Skeletal muscle satellite cell (primary cell): ENCODE results near the gene MICAL3.

Experiments used
- H3K27me3 ChIP-seq: 2 replicates; pipeline ENCODE4 v1.7.0; 2013; ENCODE audit warnings: low read length; ENCODE audit not compliant: control insufficient read depth, insufficient read depth
- H3K36me3 ChIP-seq: 2 replicates; pipeline ENCODE4 v1.7.0; 2013; ENCODE audit warnings: mild to moderate bottlenecking, control low read depth, low read length; ENCODE audit not compliant: insufficient read depth
- H3K4me1 ChIP-seq: 2 replicates; pipeline ENCODE4 v1.7.0; 2013; ENCODE audit warnings: low read length; ENCODE audit not compliant: control insufficient read depth, insufficient read depth
- H3K4me2 ChIP-seq: 2 replicates; pipeline ENCODE4 v1.7.0; 2013; ENCODE audit warnings: mild to moderate bottlenecking, low read length
- H3K4me3 ChIP-seq: 2 replicates; pipeline ENCODE4 v1.7.0; 2013; ENCODE audit warnings: low read length
- H3K9ac ChIP-seq: 2 replicates; pipeline ENCODE4 v1.7.0; 2013; ENCODE audit warnings: mild to moderate bottlenecking, low read depth, low read length, moderate library complexity
- H3K9me3 ChIP-seq: replicated peaks from 2 replicates; pipeline ENCODE4 v1.7.0; 2013; ENCODE audit warnings: mild to moderate bottlenecking, control low read depth, low read length

Gene MICAL3

GRCh38 chr22:17875156-17875555 lies 149.2 kb downstream of the MICAL3 start:
- Histone ChIP-seq H3K9me3 (no peaks in the 10 kb centered on the region), H3K27me3 (no peaks in the 10 kb centered on the region), H3K4me1 (no peaks in the 10 kb centered on the region), H3K4me2 (no peak overlapping the region), H3K9ac (no peak overlapping the region), H3K4me3 (no peak overlapping the region), H3K36me3 (peaks cover 45% of the 10 kb centered on the region)

- no peak overlapping the region for H3K4me3 ChIP-seq
- no peaks in the 10 kb centered on the region for H3K4me1 ChIP-seq
- peaks cover 40% of the 10 kb centered on the region for H3K36me3 ChIP-seq
- no peaks in the 10 kb centered on the region for H3K27me3 ChIP-seq
- H3K4me2 ChIP-seq: no peak overlapping the region
- no peaks in the 10 kb centered on the region for H3K9me3 ChIP-seq
- no peak overlapping the region for H3K9ac ChIP-seq
Observed at GRCh38 chr22:17874231-17874905, 150.0 kb downstream of the MICAL3 start.

GRCh38 chr22:17873804-17874203 lies 150.6 kb downstream of the MICAL3 start:
- Histone ChIP-seq H3K9me3 (no peaks in the 10 kb centered on the region), H3K27me3 (no peaks in the 10 kb centered on the region), H3K4me2 (no peak overlapping the region), H3K4me1 (no peaks in the 10 kb centered on the region), H3K4me3 (no peak overlapping the region), H3K9ac (no peak overlapping the region), H3K36me3 (peaks cover 40% of the 10 kb centered on the region)

GRCh38 chr22:17873116-17873515 lies 151.2 kb downstream of the MICAL3 start:
- Histone ChIP-seq H3K9ac (no peak overlapping the region), H3K36me3 (peaks cover 44% of the 10 kb centered on the region)

GRCh38 chr22:17872471-17872870 lies 151.9 kb downstream of the MICAL3 start:
- Histone ChIP-seq H3K27me3 (no peaks in the 10 kb centered on the region), H3K9ac (no peak overlapping the region), H3K4me3 (no peak overlapping the region), H3K4me2 (no peak overlapping the region), H3K36me3 (peaks cover 44% of the 10 kb centered on the region), H3K9me3 (no peaks in the 10 kb centered on the region), H3K4me1 (no peaks in the 10 kb centered on the region)

More at GRCh38 chr22:17873116-17873515, 151.2 kb downstream of the MICAL3 start:
- Histone ChIP-seq H3K4me1 (no peaks in the 10 kb centered on the region), H3K4me2 (no peak overlapping the region), H3K9me3 (no peaks in the 10 kb centered on the region), H3K4me3 (no peak overlapping the region), H3K27me3 (no peaks in the 10 kb centered on the region)

GRCh38 chr22:17871726-17872458 lies 152.5 kb downstream of the MICAL3 start:
- no peak overlapping the region for H3K9ac ChIP-seq
- H3K4me1 ChIP-seq: no peaks in the 10 kb centered on the region
- H3K4me2 ChIP-seq: no peak overlapping the region
- no peaks in the 10 kb centered on the region for H3K27me3 ChIP-seq
- H3K4me3 ChIP-seq: no peak overlapping the region
- H3K36me3 ChIP-seq: peaks cover 44% of the 10 kb centered on the region
- H3K9me3 ChIP-seq: no peaks in the 10 kb centered on the region

GRCh38 chr22:17870407-17870806 lies 154.0 kb downstream of the MICAL3 start:
- H3K9ac ChIP-seq: no peak overlapping the region
- H3K4me1 ChIP-seq: no peaks in the 10 kb centered on the region
- H3K36me3 ChIP-seq: peaks cover 46% of the 10 kb centered on the region
- no peak overlapping the region for H3K4me3 ChIP-seq
- H3K9me3 ChIP-seq: no peaks in the 10 kb centered on the region
- H3K27me3 ChIP-seq: no peaks in the 10 kb centered on the region
- H3K4me2 ChIP-seq: no peak overlapping the region

GRCh38 chr22:17869285-17870096 lies 154.9 kb downstream of the MICAL3 start:
- no peak overlapping the region for H3K4me3 ChIP-seq
- no peaks in the 10 kb centered on the region for H3K9me3 ChIP-seq
- H3K27me3 ChIP-seq: no peaks in the 10 kb centered on the region
- H3K36me3 ChIP-seq: peaks cover 49% of the 10 kb centered on the region
- H3K4me2 ChIP-seq: no peak overlapping the region
- no peak overlapping the region for H3K9ac ChIP-seq
- H3K4me1 ChIP-seq: no peaks in the 10 kb centered on the region

GRCh38 chr22:17868771-17869170 lies 155.6 kb downstream of the MICAL3 start:
- Histone ChIP-seq H3K9ac (no peak overlapping the region), H3K4me2 (no peak overlapping the region), H3K36me3 (peaks cover 53% of the 10 kb centered on the region), H3K27me3 (no peaks in the 10 kb centered on the region), H3K9me3 (no peaks in the 10 kb centered on the region), H3K4me1 (no peaks in the 10 kb centered on the region), H3K4me3 (no peak overlapping the region)

GRCh38 chr22:17867160-17867785 lies 157.1 kb downstream of the MICAL3 start:
- no peaks in the 10 kb centered on the region for H3K9me3 ChIP-seq
- H3K36me3 ChIP-seq: peaks cover 41% of the 10 kb centered on the region
- no peaks in the 10 kb centered on the region for H3K27me3 ChIP-seq
- H3K4me3 ChIP-seq: no peak overlapping the region
- H3K9ac ChIP-seq: no peak overlapping the region
- no peaks in the 10 kb centered on the region for H3K4me1 ChIP-seq
- H3K4me2 ChIP-seq: no peak overlapping the region

- Histone ChIP-seq H3K9ac (no peak overlapping the region), H3K4me1 (no peaks in the 10 kb centered on the region), H3K36me3 (peaks cover 34% of the 10 kb centered on the region), H3K9me3 (no peaks in the 10 kb centered on the region), H3K27me3 (no peaks in the 10 kb centered on the region), H3K4me2 (no peak overlapping the region), H3K4me3 (no peak overlapping the region)
Observed at GRCh38 chr22:17866621-17867020, 157.7 kb downstream of the MICAL3 start.
